ENCODE measurements around the gene ID1. TPM values are rescaled to one million over a fixed set of nuclear protein-coding genes. Genes with fewer than 3 reads are reported as not detected.

ID1 gene
- total RNA-seq, 2 experiments from 2014 or later, result 1.8 to 2.4 TPM

DNA sequence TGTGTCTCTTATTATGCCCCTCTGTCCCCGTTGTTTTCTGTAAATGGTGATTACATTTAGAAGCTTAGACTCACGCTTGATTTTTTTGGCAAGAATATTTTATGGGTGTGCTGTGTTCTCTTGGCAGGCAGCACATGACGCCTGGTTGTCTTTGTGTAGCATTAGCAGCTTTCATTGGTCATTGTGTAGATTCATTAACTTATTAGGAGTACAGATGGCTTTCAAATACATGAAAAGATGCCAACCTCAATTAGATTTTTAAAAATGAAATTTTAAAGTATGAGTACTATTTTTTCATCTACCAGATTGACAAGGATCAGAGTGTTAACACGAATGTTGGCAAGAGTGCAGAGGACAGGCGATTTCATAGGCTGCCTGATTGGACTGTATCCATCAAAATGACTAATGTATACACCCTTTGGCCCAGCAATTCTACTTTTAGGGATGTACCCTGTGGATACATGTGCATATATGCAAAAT lies 47.9 kb downstream of the ID1 start:
- H3K36me3 Mint-ChIP-seq (ENCODE audit: low read depth), result no peaks in the 10 kb centered on the region
- no peak for DNase-seq
- peaks cover 2% of the 10 kb centered on the region for H3K4me1 Mint-ChIP-seq (ENCODE audit: low read depth)
- H3K9me3 Mint-ChIP-seq, result no peaks in the 10 kb centered on the region
- no peak overlapping the region for H3K27ac Mint-ChIP-seq
- H3K4me3 Mint-ChIP-seq, result no peak overlapping the region
- intact Hi-C loops (cut with micrococcal nuclease), result no loop called here
- H3K27me3 Mint-ChIP-seq (ENCODE audit: low read depth), result no peaks in the 10 kb centered on the region
- CTCF ChIA-PET, result interaction anchor here (0.6 kb wide), 1 partner anchor 20 kb away, joined by 4 read pairs; no protein-coding TSS in a partner anchor

GRCh38 chr20:31653561-31653960 lies 48.5 kb downstream of the ID1 start:
- H3K27ac Mint-ChIP-seq, result no peak overlapping the region
- no peak overlapping the region for H3K4me3 Mint-ChIP-seq
- intact Hi-C loops (cut with micrococcal nuclease), result no loop called here
- no peak for DNase-seq
- no peaks in the 10 kb centered on the region for H3K27me3 Mint-ChIP-seq (ENCODE audit: low read depth)
- H3K4me1 Mint-ChIP-seq (ENCODE audit: low read depth), result peaks cover 2% of the 10 kb centered on the region
- no peaks in the 10 kb centered on the region for H3K36me3 Mint-ChIP-seq (ENCODE audit: low read depth)
- H3K9me3 Mint-ChIP-seq, result no peaks in the 10 kb centered on the region
- CTCF ChIA-PET, result no interaction called here

- H3K27ac Mint-ChIP-seq, result no peak overlapping the region
- no peaks in the 10 kb centered on the region for H3K36me3 Mint-ChIP-seq (ENCODE audit: low read depth)
- no peak for DNase-seq
- no peaks in the 10 kb centered on the region for H3K9me3 Mint-ChIP-seq
- peaks cover 2% of the 10 kb centered on the region for H3K4me1 Mint-ChIP-seq (ENCODE audit: low read depth)
- CTCF ChIA-PET, result interaction anchor here (0.6 to 1.6 kb wide), 3 partner anchors 20 to 41 kb away, joined by 3 read pairs; no protein-coding TSS in a partner anchor
- no peaks in the 10 kb centered on the region for H3K27me3 Mint-ChIP-seq (ENCODE audit: low read depth)
- no peak overlapping the region for H3K4me3 Mint-ChIP-seq
- intact Hi-C loops (cut with micrococcal nuclease), result no loop called here
These were observed 49.4 kb downstream of the ID1 start for GRCh38 chr20:31654534-31654933.

Small RNA genes within 50 kb of the gene (microRNA-seq; reads per million reads assigned to microRNA genes)
- not detected for gene MIR3193 (ENCODE audit: borderline microRNAs expressed, borderline replicate concordance)

Other genes starting within 250 kb of the ID1 start
- gene DEFB118, start 236.7 kb upstream of the ID1 start, total RNA-seq, result not detected
- not detected for gene DEFB119, start 214.7 kb upstream of the ID1 start, total RNA-seq
- gene DEFB121, start 199.1 kb upstream of the ID1 start, total RNA-seq, result not detected
- not detected for gene DEFB123, start 164.7 kb upstream of the ID1 start, total RNA-seq
- not detected for gene DEFB124, start 130.2 kb upstream of the ID1 start, total RNA-seq
- not detected for gene REM1, start 130.0 kb upstream of the ID1 start, total RNA-seq
- 10 to 100 TPM; 67.3 to 69.4 TPM for gene HM13, start 90.8 kb upstream of the ID1 start, total RNA-seq
- not detected for gene COX4I2, start 32.6 kb downstream of the ID1 start, total RNA-seq
- gene BCL2L1, start 117.6 kb downstream of the ID1 start, total RNA-seq, result 10 to 100 TPM; 87.9 to 89.2 TPM
- 100 to 1,000 TPM; 166 to 175 TPM for gene TPX2, start 134.0 kb downstream of the ID1 start, total RNA-seq
- under 1 TPM in 1 of 2 experiments, not detected in 1; 0.17 TPM for gene MYLK2, start 214.1 kb downstream of the ID1 start, total RNA-seq
- not detected for gene FOXS1, start 240.3 kb downstream of the ID1 start, total RNA-seq